8988T (cell line): ENCODE results near the gene NDRG3.
"Not testable (repeated sequence)": the region's sequence is repeated elsewhere in the genome, so short reads cannot be mapped to it uniquely, and the experiment has no call there.

Experiments used
- DNase-seq: peaks from one replicate; pipeline ENCODE4 v3.0.0; 2011

The NDRG3 gene

GRCh38 chr20:36686504-36686903, 59.4 kb downstream of the NDRG3 start:
- DNase-seq, result no peak

- no peak for DNase-seq
Measured at GRCh38 chr20:36684747-36685146, 61.1 kb downstream of the NDRG3 start.

GRCh38 chr20:36682311-36682710, 63.6 kb downstream of the NDRG3 start:
- no peak for DNase-seq

GRCh38 chr20:36677422-36677771, 68.5 kb downstream of the NDRG3 start:
- DNase-seq, result no peak

- no peak for DNase-seq
Measured at GRCh38 chr20:36676701-36677421, 69.0 kb downstream of the NDRG3 start.

- not testable (repeated sequence) for DNase-seq
Measured at GRCh38 chr20:36675545-36675944, 70.3 kb downstream of the NDRG3 start.

GRCh38 chr20:36672991-36673390, 72.9 kb downstream of the NDRG3 start:
- DNase-seq, result no peak

- DNase-seq, result no peak
Measured at GRCh38 chr20:36670665-36671357, 75.1 kb downstream of the NDRG3 start.

- DNase-seq, result no peak
Measured at GRCh38 chr20:36666181-36666740, 79.6 kb downstream of the NDRG3 start.

- no peak for DNase-seq
Measured at GRCh38 chr20:36663031-36663430, 82.9 kb downstream of the NDRG3 start.

- no peak for DNase-seq
Measured at GRCh38 chr20:36658300-36658699, 87.6 kb downstream of the NDRG3 start.

GRCh38 chr20:36656733-36657132, 89.2 kb downstream of the NDRG3 start:
- DNase-seq, result no peak

- no peak for DNase-seq
Measured at GRCh38 chr20:36655004-36655403, 90.9 kb downstream of the NDRG3 start.

- no peak for DNase-seq
Measured at GRCh38 chr20:36654506-36654905, 91.4 kb downstream of the NDRG3 start.

- no peak for DNase-seq
Measured at GRCh38 chr20:36653456-36653855, 92.4 kb downstream of the NDRG3 start.

- no peak for DNase-seq
Measured at GRCh38 chr20:36647196-36648121, 98.4 kb downstream of the NDRG3 start.

GRCh38 chr20:36646678-36647077, 99.2 kb downstream of the NDRG3 start:
- DNase-seq, result no peak

- no peak for DNase-seq
Measured at GRCh38 chr20:36645998-36646397, 99.9 kb downstream of the NDRG3 start, which contains the start of gene SLA2. Gene SLA2, minus strand, starts transcription at chr20:36646196. Its CDS starts 4,861 bp downstream, at chr20:36641335.

- no peak for DNase-seq
Measured at GRCh38 chr20:36645353-36645752, 100.5 kb downstream of the NDRG3 start.

GRCh38 chr20:36644706-36645095, 101.2 kb downstream of the NDRG3 start:
- DNase-seq, result no peak

- no peak for DNase-seq
Measured at GRCh38 chr20:36644032-36644705, 101.7 kb downstream of the NDRG3 start.

GRCh38 chr20:36642136-36642535, 103.8 kb downstream of the NDRG3 start:
- no peak for DNase-seq

- DNase-seq, result no peak
Measured at GRCh38 chr20:36641506-36641843, 104.4 kb downstream of the NDRG3 start.
